SK-N-SH treated with all-trans-retinoic acid at 6 μM for 48 hours (cell line): ENCODE measurements around the gene KL.

ENCODE experiments used
- ARNTL ChIP-seq: fragments of 450-650 bp; formaldehyde crosslinking; IDR thresholded peaks from 2 replicates; pipeline ENCODE4 v1.5.0; 2020; ENCODE audit warnings: low read depth, mild to moderate bottlenecking, moderate library complexity, borderline replicate concordance
- BACH2 ChIP-seq: fragments of 250-450 bp; sonication (Bioruptor Pico); IDR thresholded peaks from 2 replicates; pipeline ENCODE4 v1.9.0; 2021; ENCODE audit warnings: mild to moderate bottlenecking, borderline replicate concordance
- CREB5 ChIP-seq: fragments of 250-450 bp; sonication (Bioruptor Pico); IDR thresholded peaks from 2 replicates; pipeline ENCODE4 v1.5.1; 2020; ENCODE audit warnings: low read depth, mild to moderate bottlenecking, moderate library complexity
- CSRNP3 ChIP-seq: fragments of 250-450 bp; sonication (Bioruptor Pico); IDR thresholded peaks from 2 replicates; pipeline ENCODE4 v1.5.1; 2021; ENCODE audit warnings: mild to moderate bottlenecking, moderate library complexity
- GLIS3 ChIP-seq: fragments of 250-450 bp; sonication (Bioruptor Pico); IDR thresholded peaks from 2 replicates; pipeline ENCODE4 v1.5.0; 2020; ENCODE audit warnings: mild to moderate bottlenecking, moderate library complexity
- OSR1 ChIP-seq: fragments of 250-450 bp; sonication (Bioruptor Pico); IDR thresholded peaks from 2 replicates; pipeline ENCODE4 v1.8.0; 2022; ENCODE audit warnings: moderate library complexity, mild to moderate bottlenecking, inconsistent platforms
- PATZ1 ChIP-seq: fragments of 250-450 bp; sonication (Bioruptor Pico); IDR thresholded peaks from 2 replicates; pipeline ENCODE4 v1.8.0; 2020; ENCODE audit warnings: mild to moderate bottlenecking, moderate library complexity, borderline replicate concordance
- RARB ChIP-seq: fragments of 250-450 bp; sonication (Bioruptor Pico); IDR thresholded peaks from 2 replicates; pipeline ENCODE4 v1.8.0; 2021; ENCODE audit warnings: mild to moderate bottlenecking, moderate library complexity
- TCF4 ChIP-seq: fragments of 250-450 bp; sonication (Bioruptor Pico); IDR thresholded peaks from 2 replicates; pipeline ENCODE4 v1.8.0; 2021; ENCODE audit warnings: mild to moderate bottlenecking, moderate library complexity, borderline replicate concordance
- ZC3H10 ChIP-seq: fragments of 250-450 bp; sonication (Bioruptor Pico); IDR thresholded peaks from 2 replicates; pipeline ENCODE4 v1.5.1; 2021; ENCODE audit warnings: mild to moderate bottlenecking, moderate library complexity
- ZFP3 ChIP-seq: fragments of 250-450 bp; sonication (Bioruptor Pico); IDR thresholded peaks from 2 replicates; pipeline ENCODE4 v1.5.0; 2020; ENCODE audit warnings: mild to moderate bottlenecking, moderate library complexity
- ZFP30 ChIP-seq: fragments of 450-650 bp; formaldehyde crosslinking; IDR thresholded peaks from 2 replicates; pipeline ENCODE4 v1.5.0; 2022; ENCODE audit warnings: mild to moderate bottlenecking, moderate library complexity

DNA sequence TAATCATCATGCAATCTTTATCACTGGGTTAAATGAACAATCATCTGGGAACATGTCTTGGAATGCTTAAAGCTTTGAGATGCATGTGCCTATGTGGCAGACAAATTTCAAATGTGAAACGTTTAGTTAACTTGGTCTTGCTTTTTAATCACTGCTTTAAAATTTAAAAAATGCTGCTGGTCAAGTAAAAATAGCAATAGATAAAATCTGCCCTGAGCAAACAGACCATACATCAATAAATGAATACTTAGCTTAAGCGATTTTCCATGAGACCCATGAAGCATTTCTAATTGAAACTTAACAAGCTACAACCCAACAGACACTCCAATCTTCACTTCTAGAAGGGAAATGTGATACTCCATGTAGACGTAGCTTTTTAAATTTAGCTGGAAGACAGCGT is 1.9 kb upstream of the KL start:
- TF ChIP-seq RARB (CRISPR knock-in tag) (no peak), PATZ1 (CRISPR knock-in tag) (no peak), ZFP3 (CRISPR knock-in tag) (no peak), ARNTL (no peak), GLIS3 (CRISPR knock-in tag) (no peak), CREB5 (CRISPR knock-in tag) (no peak), ZC3H10 (no peak), ZFP30 (CRISPR knock-in tag) (no peak), CSRNP3 (no peak), OSR1 (no peak), TCF4 (CRISPR knock-in tag) (no peak), BACH2 (CRISPR knock-in tag) (no peak)
